Epithelial cell of esophagus (primary cell): ENCODE measurements around the gene ARHGAP24.

Source experiments
- DNase-seq: peaks from one replicate; pipeline ENCODE4 v3.0.0; 2010; ENCODE audit warnings: low read depth
- H3K4me3 ChIP-seq: 2 replicates; pipeline ENCODE4 v1.5.1; 2011; ENCODE audit warnings: mild to moderate bottlenecking, low read length, control low read depth
- TF ChIP-seq, protein P1 (sequence below): IDR thresholded peaks from 2 replicates; pipeline ENCODE4 v1.5.1; 2011; ENCODE audit warnings: low read depth, mild to moderate bottlenecking, low read length, control low read depth, inconsistent platforms; ENCODE audit not compliant: insufficient read depth; ENCODE audit errors: missing control alignments

ARHGAP24 gene

GRCh38 chr4:85919200-85919887 is 444.4 kb downstream of the ARHGAP24 start:
- TF ChIP-seq, protein P1, sequence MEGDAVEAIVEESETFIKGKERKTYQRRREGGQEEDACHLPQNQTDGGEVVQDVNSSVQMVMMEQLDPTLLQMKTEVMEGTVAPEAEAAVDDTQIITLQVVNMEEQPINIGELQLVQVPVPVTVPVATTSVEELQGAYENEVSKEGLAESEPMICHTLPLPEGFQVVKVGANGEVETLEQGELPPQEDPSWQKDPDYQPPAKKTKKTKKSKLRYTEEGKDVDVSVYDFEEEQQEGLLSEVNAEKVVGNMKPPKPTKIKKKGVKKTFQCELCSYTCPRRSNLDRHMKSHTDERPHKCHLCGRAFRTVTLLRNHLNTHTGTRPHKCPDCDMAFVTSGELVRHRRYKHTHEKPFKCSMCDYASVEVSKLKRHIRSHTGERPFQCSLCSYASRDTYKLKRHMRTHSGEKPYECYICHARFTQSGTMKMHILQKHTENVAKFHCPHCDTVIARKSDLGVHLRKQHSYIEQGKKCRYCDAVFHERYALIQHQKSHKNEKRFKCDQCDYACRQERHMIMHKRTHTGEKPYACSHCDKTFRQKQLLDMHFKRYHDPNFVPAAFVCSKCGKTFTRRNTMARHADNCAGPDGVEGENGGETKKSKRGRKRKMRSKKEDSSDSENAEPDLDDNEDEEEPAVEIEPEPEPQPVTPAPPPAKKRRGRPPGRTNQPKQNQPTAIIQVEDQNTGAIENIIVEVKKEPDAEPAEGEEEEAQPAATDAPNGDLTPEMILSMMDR: no peak
- DNase-seq: no peak
- H3K4me3 ChIP-seq: no peak overlapping the region

DNA sequence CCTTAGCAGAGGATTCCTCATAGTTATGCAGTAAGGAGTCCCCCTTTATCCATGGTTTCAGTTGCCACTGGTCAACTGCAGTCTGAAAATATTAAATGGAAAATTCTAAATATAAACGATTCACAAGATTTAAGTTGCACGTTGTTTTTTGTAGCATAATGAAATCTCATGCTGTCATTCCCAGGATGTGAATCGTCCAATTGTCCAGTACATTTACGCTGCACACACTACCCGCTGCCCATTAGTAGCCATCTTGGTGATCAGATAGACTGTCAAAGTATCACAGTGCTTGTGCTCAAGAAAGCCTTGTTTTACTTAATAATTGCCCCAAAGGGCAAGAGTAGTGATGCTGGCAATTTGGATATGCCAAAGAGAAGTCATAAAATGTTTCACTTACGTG is 450.1 kb downstream of the ARHGAP24 start:
- TF ChIP-seq, protein P1: no peak
- H3K4me3 ChIP-seq: no peak overlapping the region
- DNase-seq: no peak

- TF ChIP-seq, protein P1: no peak
- H3K4me3 ChIP-seq: no peak overlapping the region
These were observed 454.0 kb downstream of the ARHGAP24 start for GRCh38 chr4:85928775-85929591.

DNA sequence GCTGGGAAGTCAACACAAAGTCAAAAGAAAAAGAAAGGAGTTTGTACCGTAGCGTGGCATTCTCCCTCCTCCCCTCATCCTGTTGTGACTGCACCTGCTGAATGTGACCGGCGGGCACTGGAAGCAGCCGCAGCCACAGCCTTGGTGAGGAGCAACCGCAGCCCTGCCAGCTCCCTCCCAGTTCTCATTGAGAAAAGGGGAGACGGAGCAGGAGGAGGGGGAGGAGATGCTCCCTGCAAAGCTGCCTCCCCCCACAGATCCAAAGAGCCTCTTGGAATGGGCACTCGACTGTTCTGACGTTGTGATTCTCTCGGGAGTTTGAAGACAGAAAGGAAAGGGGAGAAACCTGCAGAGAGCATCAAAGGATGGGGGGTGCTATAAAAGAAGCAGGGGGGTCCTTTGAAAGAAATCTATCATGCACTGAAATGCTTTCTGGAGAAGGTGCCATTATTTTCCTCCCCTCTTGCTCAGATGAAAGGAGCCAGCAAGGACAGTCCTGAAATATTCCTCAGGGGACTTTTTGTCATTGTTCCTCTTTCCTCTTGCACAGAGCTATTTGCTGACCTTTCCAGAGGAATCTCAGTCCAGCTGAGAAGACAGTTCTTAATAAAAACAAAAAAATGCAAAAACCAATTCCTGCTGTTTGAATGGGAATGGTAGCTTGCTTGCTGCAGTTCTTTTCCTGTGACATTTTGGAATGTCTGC is 455.2 kb downstream of the ARHGAP24 start:
- TF ChIP-seq, protein P1: no peak
- no peak for DNase-seq

More at GRCh38 chr4:85928775-85929591, 454.0 kb downstream of the ARHGAP24 start:
- DNase-seq: peak; percentile 70

GRCh38 chr4:85932500-85933290 is 457.7 kb downstream of the ARHGAP24 start:
- peak; percentile 30 for DNase-seq
- TF ChIP-seq, protein P1: no peak
- H3K4me3 ChIP-seq: no peak overlapping the region

More for the DNA sequence above, 455.2 kb downstream of the ARHGAP24 start:
- no peak overlapping the region for H3K4me3 ChIP-seq

GRCh38 chr4:85933291-85933640 is 458.3 kb downstream of the ARHGAP24 start:
- DNase-seq: no peak
- TF ChIP-seq, protein P1: no peak
- H3K4me3 ChIP-seq: no peak overlapping the region
